ENCODE measurements around the gene IGSF10.

- no peak for TF ChIP-seq MXI1 (IDR thresholded peaks at IDR 0.05; ENCODE audit: low read depth, low read length)
- no peak for TF ChIP-seq NRF1 (IDR thresholded peaks at IDR 0.05; ENCODE audit: low read depth, low read length)
- no peak for TF ChIP-seq CTCF (IDR thresholded peaks at IDR 0.05)
- TF ChIP-seq FOSL2 (IDR thresholded peaks at IDR 0.05; ENCODE audit: borderline replicate concordance, low read depth), result no peak
- no peak for TF ChIP-seq REST (IDR thresholded peaks at IDR 0.05; ENCODE audit: low read depth, low read length)
- no peak for TF ChIP-seq YY1 (IDR thresholded peaks at IDR 0.05; ENCODE audit: low read depth)
- no peak for TF ChIP-seq EP300 (IDR thresholded peaks at IDR 0.05; ENCODE audit: borderline replicate concordance in 1 of 2, low read depth in 1 of 2, low read length in 1 of 2)
- TF ChIP-seq TEAD4 (IDR thresholded peaks at IDR 0.05; ENCODE audit: borderline replicate concordance, insufficient read depth), result no peak
- TF ChIP-seq USF2 (IDR thresholded peaks at IDR 0.05; ENCODE audit: borderline replicate concordance, low read depth, low read length), result no peak
- TF ChIP-seq RFX5 (IDR thresholded peaks at IDR 0.05; ENCODE audit: low read length), result no peak
- TF ChIP-seq TAF1 (IDR thresholded peaks at IDR 0.05; ENCODE audit: borderline replicate concordance, low read depth, low read length), result no peak
- no peak for TF ChIP-seq RCOR1 (IDR thresholded peaks at IDR 0.05; ENCODE audit: low read length)
- no peak for TF ChIP-seq GABPA (IDR thresholded peaks at IDR 0.05; ENCODE audit: low read depth)
These were observed 8.5 kb downstream of the IGSF10 start for GRCh38 chr3:151452368-151452767.
